ENCODE measurements around the gene TOX2. TPM values are rescaled to one million over a fixed set of nuclear protein-coding genes. Genes with fewer than 3 reads are reported as not detected.

TOX2 gene
- total RNA-seq, 1 experiment from 2014 or later = 2.7 TPM

- ChIA-PET POLR2A (interaction anchor here (0.6 to 2.3 kb wide), 5 partner anchors 64 to 656 kb away, joined by 3 to 32 read pairs (median 3); partner anchors contain the start of genes JPH2 and SRSF6), CTCF (interaction anchor here (0.8 to 16.9 kb wide), 6 partner anchors 29 to 363 kb away, joined by 3 to 638 read pairs (median 4); partner anchors contain the start of gene JPH2)
- Mint-ChIP-seq H3K27ac (ENCODE audit: low read depth, unreplicated experiment) (no peak overlapping the region), H3K9me3 (ENCODE audit: unreplicated experiment) (no peaks in the 10 kb centered on the region), H3K27me3 (ENCODE audit: insufficient read depth, unreplicated experiment) (no peaks in the 10 kb centered on the region), H3K4me1 (ENCODE audit: insufficient read depth, unreplicated experiment) (peaks cover 6% of the 10 kb centered on the region), H3K36me3 (ENCODE audit: insufficient read depth, unreplicated experiment) (peaks cover 50% of the 10 kb centered on the region), H3K4me3 (ENCODE audit: unreplicated experiment) (no peak overlapping the region)
- no TSS peak for BruUV-seq (replicated peaks)
- no peak for TF ChIP-seq CTCF (IDR thresholded peaks at IDR 0.05; ENCODE audit: unreplicated experiment)
- DNase-seq (ENCODE audit: unreplicated experiment) = no peak
- intact Hi-C loops (cut with micrococcal nuclease) = loop anchor here (10.0 kb wide), 1 partner anchor 362 kb away; the partner anchor contains the start of gene TTPAL
These were observed 198.4 kb downstream of the TOX2 start for GRCh38 chr20:44112889-44113617.

GRCh38 chr20:44113618-44114376 lies 199.1 kb downstream of the TOX2 start:
- H3K4me1 Mint-ChIP-seq (ENCODE audit: insufficient read depth, unreplicated experiment) = peaks cover 6% of the 10 kb centered on the region
- ChIA-PET CTCF (interaction anchor here (0.5 to 16.9 kb wide), 16 partner anchors 15 to 373 kb away, joined by 3 to 638 read pairs (median 4); partner anchors contain the start of genes FITM2 and JPH2), POLR2A (interaction anchor here (0.7 to 1.9 kb wide), 3 partner anchors 63 to 77 kb away, joined by 3 to 11 read pairs (median 3); no protein-coding TSS in a partner anchor)
- TF ChIP-seq CTCF (IDR thresholded peaks at IDR 0.05; ENCODE audit: unreplicated experiment) = no peak
- no peak for DNase-seq (ENCODE audit: unreplicated experiment)
- no peaks in the 10 kb centered on the region for H3K27me3 Mint-ChIP-seq (ENCODE audit: insufficient read depth, unreplicated experiment)
- intact Hi-C loops (cut with micrococcal nuclease) = loop anchor here (10.0 kb wide), 1 partner anchor 361 kb away; the partner anchor contains the start of gene TTPAL
- no peaks in the 10 kb centered on the region for H3K9me3 Mint-ChIP-seq (ENCODE audit: unreplicated experiment)
- H3K36me3 Mint-ChIP-seq (ENCODE audit: insufficient read depth, unreplicated experiment) = peaks cover 55% of the 10 kb centered on the region
- no peak overlapping the region for H3K27ac Mint-ChIP-seq (ENCODE audit: low read depth, unreplicated experiment)
- H3K4me3 Mint-ChIP-seq (ENCODE audit: unreplicated experiment) = no peak overlapping the region
- BruUV-seq (replicated peaks) = no TSS peak

- DNase-seq (ENCODE audit: unreplicated experiment) = no peak
- peaks cover 51% of the 10 kb centered on the region for H3K36me3 Mint-ChIP-seq (ENCODE audit: insufficient read depth, unreplicated experiment)
- TF ChIP-seq CTCF (IDR thresholded peaks at IDR 0.05; ENCODE audit: unreplicated experiment) = no peak
- no peak overlapping the region for H3K4me3 Mint-ChIP-seq (ENCODE audit: unreplicated experiment)
- no peak overlapping the region for H3K27ac Mint-ChIP-seq (ENCODE audit: low read depth, unreplicated experiment)
- no peaks in the 10 kb centered on the region for H3K27me3 Mint-ChIP-seq (ENCODE audit: insufficient read depth, unreplicated experiment)
- no TSS peak for BruUV-seq (replicated peaks)
- ChIA-PET CTCF (interaction anchor here (0.6 to 16.9 kb wide), 11 partner anchors 14 to 383 kb away, joined by 3 to 638 read pairs (median 3); partner anchors contain the start of gene JPH2), POLR2A (interaction anchor here (0.9 to 1.9 kb wide), 3 partner anchors 39 to 74 kb away, joined by 3 to 11 read pairs (median 3); no protein-coding TSS in a partner anchor)
- peaks cover 6% of the 10 kb centered on the region for H3K4me1 Mint-ChIP-seq (ENCODE audit: insufficient read depth, unreplicated experiment)
- H3K9me3 Mint-ChIP-seq (ENCODE audit: unreplicated experiment) = no peaks in the 10 kb centered on the region
- intact Hi-C loops (cut with micrococcal nuclease) = loop anchor here (10.0 kb wide), 1 partner anchor 360 kb away; the partner anchor contains the start of gene TTPAL
These were observed 200.5 kb downstream of the TOX2 start for GRCh38 chr20:44115181-44115580.
